ENCODE data around the gene ACO1.

GRCh38 chr9:32501868-32502267 is 117.4 kb downstream of the ACO1 start:
- TF ChIP-seq CTCF (IDR thresholded peaks at IDR 0.05) (no peak), POLR2A (IDR thresholded peaks at IDR 0.05) (no peak)
